PC-3 (cell line): ENCODE results near the gene TPM1. TPM values are rescaled to one million over a fixed set of nuclear protein-coding genes. Genes with fewer than 3 reads are reported as not detected.
"Not testable (repeated sequence)": the region's sequence is repeated elsewhere in the genome, so short reads cannot be mapped to it uniquely, and the experiment has no call there.

Source experiments
- ATAC-seq: fragments of 200-7000 bp; cut with Tn5 transposase; 2 replicates; pipeline ENCODE4 v1.9.1; 2020; ENCODE audit warnings: mild to moderate bottlenecking, moderate library complexity
- BruUV-seq: library from RNA; stranded (reverse); fragments of 400-500 nt; replicated peaks from 2 replicates; lab custom pipeline; 2021; lab: Mats Ljungman, UMichigan
- CTCF ChIA-PET: fragments of 300-600 bp; sonication (Branson Sonifier 250); formaldehyde crosslinking; loops from one replicate; lab custom pipeline; 2022; ENCODE audit warnings: antibody characterized with exemption; lab: Charles Lee
- POLR2A ChIA-PET: fragments of 300-600 bp; sonication (Branson Sonifier 250); formaldehyde crosslinking; loops from one replicate; lab custom pipeline; 2022; ENCODE audit warnings: antibody characterized with exemption; ENCODE audit not compliant: unreplicated experiment; lab: Charles Lee
- DNase-seq: peaks from one replicate; pipeline ENCODE4 v3.0.0-alpha.2; 2015
- H2AFZ ChIP-seq: fragments of 300-600 bp; sonication (generic); 2 replicates; pipeline ENCODE4 v1.6.0; 2016; ENCODE audit warnings: antibody characterized with exemption, low read length
- H3F3A ChIP-seq: fragments of 300-600 bp; sonication (generic); one replicate; pipeline ENCODE4 v1.6.0; 2017; ENCODE audit warnings: antibody characterized with exemption, low read length, control low read depth, mild to moderate bottlenecking; ENCODE audit not compliant: unreplicated experiment
- H3K27ac ChIP-seq: fragments of 300-600 bp; sonication (generic); 2 replicates; pipeline ENCODE4 v1.5.1; 2016; ENCODE audit warnings: mild to moderate bottlenecking, low read length
- H3K27me3 ChIP-seq: fragments of 300-600 bp; sonication (generic); 2 replicates; pipeline ENCODE4 v1.6.1; 2016; ENCODE audit warnings: low read length, mixed read lengths
- H3K36me3 ChIP-seq: fragments of 300-600 bp; sonication (generic); 2 replicates; pipeline ENCODE4 v1.6.1; 2016; ENCODE audit warnings: low read depth, mixed run types, low read length, mixed read lengths
- H3K4me1 ChIP-seq: fragments of 300-600 bp; sonication (generic); 2 replicates; pipeline ENCODE4 v1.5.1; 2016; ENCODE audit warnings: low read length; ENCODE audit not compliant: insufficient read depth
- H3K4me2 ChIP-seq: fragments of 300-600 bp; sonication (generic); 2 replicates; pipeline ENCODE4 v1.6.0; 2016; ENCODE audit warnings: low read length
- H3K4me3 ChIP-seq: fragments of 300-600 bp; sonication (generic); 2 replicates; pipeline ENCODE4 v1.5.1; 2016; ENCODE audit warnings: mild to moderate bottlenecking, low read length, mixed read lengths
- H3K79me2 ChIP-seq: fragments of 300-600 bp; sonication (generic); 2 replicates; pipeline ENCODE4 v1.6.1; 2017; ENCODE audit warnings: low read length, mixed read lengths
- H3K9ac ChIP-seq: fragments of 300-600 bp; sonication (generic); 2 replicates; pipeline ENCODE4 v1.6.0; 2016; ENCODE audit warnings: mild to moderate bottlenecking, low read length
- H3K9me2 ChIP-seq: fragments of 300-600 bp; sonication (generic); replicated peaks from 2 replicates; pipeline ENCODE4 v1.6.1; 2016; ENCODE audit warnings: mixed run types, low read length, mixed read lengths
- H3K9me3 ChIP-seq: fragments of 300-600 bp; sonication (generic); 2 replicates; pipeline ENCODE4 v1.6.1; 2016; ENCODE audit warnings: low read length, mixed read lengths
- H4K20me1 ChIP-seq: fragments of 300-600 bp; sonication (generic); 2 replicates; pipeline ENCODE4 v1.6.1; 2016; ENCODE audit warnings: low read length, mixed read lengths
- CTCF ChIP-seq: fragments of 300-600 bp; sonication (generic); conservative IDR thresholded peaks from 2 replicates; pipeline ENCODE4 v1.5.1; 2017; ENCODE audit warnings: antibody characterized with exemption, low read depth, mild to moderate bottlenecking, low read length
- EZH2 ChIP-seq: fragments of 300-600 bp; sonication (generic); IDR thresholded peaks from one replicate; pipeline ENCODE4 v1.6.1; 2017; ENCODE audit warnings: antibody characterized with exemption, mild to moderate bottlenecking, low read length; ENCODE audit not compliant: unreplicated experiment
- EZH2phosphoT487 ChIP-seq: fragments of 300-600 bp; sonication (generic); IDR thresholded peaks from 2 replicates; pipeline ENCODE4 v1.6.1; 2018; ENCODE audit warnings: mild to moderate bottlenecking, antibody characterized with exemption, low read length, borderline replicate concordance
- intact Hi-C: fragments of 100-400 bp; cut with micrococcal nuclease; formaldehyde crosslinking; loops from 2 replicates; pipeline ENCODE4 v1.9.0; 2023
- total RNA-seq: library from RNA; depleted of rRNA; stranded (reverse); fragments of >200 nt; gene quantifications from 2 replicates; pipeline ENCODE4 v1.2.3, GENCODE V29; 2014

The TPM1 gene
- total RNA-seq, 1 experiment from 2014 or later = 127 TPM

- BruUV-seq, CTCF ChIA-PET, H3K36me3 ChIP-seq, DNase-seq, H3K4me2 ChIP-seq, H4K20me1 ChIP-seq, H3K9ac ChIP-seq, H3K4me1 ChIP-seq, H3F3A ChIP-seq, H3K27ac ChIP-seq, H3K79me2 ChIP-seq, POLR2A ChIA-PET, H3K27me3 ChIP-seq, ATAC-seq, H3K4me3 ChIP-seq, H3K9me2 ChIP-seq, intact Hi-C loops, H3K9me3 ChIP-seq, H2AFZ ChIP-seq: not testable (repeated sequence)
Observed at GRCh38 chr15:63098901-63099300, 56.4 kb downstream of the TPM1 start.

DNA sequence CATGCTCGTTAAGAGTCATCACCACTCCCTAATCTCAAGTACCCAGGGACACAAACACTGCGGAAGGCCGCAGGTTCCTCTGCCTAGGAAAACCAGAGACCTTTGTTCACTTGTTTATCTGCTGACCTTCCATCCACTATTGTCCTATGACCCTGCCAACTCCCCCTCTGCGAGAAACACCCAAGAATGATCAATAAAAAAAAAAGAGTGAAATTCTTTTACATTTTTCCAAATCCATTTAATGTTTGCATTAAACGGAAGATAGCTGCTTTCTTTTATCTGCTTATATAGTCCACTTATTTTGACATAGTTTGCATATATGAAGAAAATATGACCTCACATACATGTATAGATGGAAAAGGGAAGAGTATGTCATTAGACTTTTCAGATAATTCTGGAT, 57.0 kb downstream of the TPM1 start:
- ATAC-seq, POLR2A ChIA-PET, H2AFZ ChIP-seq, H3K79me2 ChIP-seq, H3K36me3 ChIP-seq, DNase-seq, H3F3A ChIP-seq, H4K20me1 ChIP-seq, H3K27me3 ChIP-seq, H3K4me3 ChIP-seq, H3K9me2 ChIP-seq, BruUV-seq, H3K4me2 ChIP-seq, H3K9ac ChIP-seq, CTCF ChIA-PET, H3K9me3 ChIP-seq, intact Hi-C loops, H3K27ac ChIP-seq, H3K4me1 ChIP-seq: not testable (repeated sequence)

- no peak overlapping the region for H3K27ac ChIP-seq
- POLR2A ChIA-PET = no interaction called here
- no peaks in the 10 kb centered on the region for H3K27me3 ChIP-seq
- H4K20me1 ChIP-seq = no peaks in the 10 kb centered on the region
- no peaks in the 10 kb centered on the region for H3K9me3 ChIP-seq
- CTCF ChIA-PET = no interaction called here
- no peaks in the 10 kb centered on the region for H3K79me2 ChIP-seq
- intact Hi-C loops = no loop called here
- no peak overlapping the region for H3K4me3 ChIP-seq
- ATAC-seq (no peak), DNase-seq (no peak)
- H3F3A ChIP-seq = no peaks in the 10 kb centered on the region
- no peak overlapping the region for H3K9ac ChIP-seq
- no TSS peak for BruUV-seq
- H2AFZ ChIP-seq = no peak overlapping the region
- no peaks in the 10 kb centered on the region for H3K9me2 ChIP-seq
- TF ChIP-seq CTCF = no peak
- no peak for TF ChIP-seq EZH2phosphoT487
- no peak for TF ChIP-seq EZH2
- H3K36me3 ChIP-seq = no peaks in the 10 kb centered on the region
- no peaks in the 10 kb centered on the region for H3K4me1 ChIP-seq
- no peak overlapping the region for H3K4me2 ChIP-seq
Observed at GRCh38 chr15:63103416-63103815, 60.9 kb downstream of the TPM1 start.

DNA sequence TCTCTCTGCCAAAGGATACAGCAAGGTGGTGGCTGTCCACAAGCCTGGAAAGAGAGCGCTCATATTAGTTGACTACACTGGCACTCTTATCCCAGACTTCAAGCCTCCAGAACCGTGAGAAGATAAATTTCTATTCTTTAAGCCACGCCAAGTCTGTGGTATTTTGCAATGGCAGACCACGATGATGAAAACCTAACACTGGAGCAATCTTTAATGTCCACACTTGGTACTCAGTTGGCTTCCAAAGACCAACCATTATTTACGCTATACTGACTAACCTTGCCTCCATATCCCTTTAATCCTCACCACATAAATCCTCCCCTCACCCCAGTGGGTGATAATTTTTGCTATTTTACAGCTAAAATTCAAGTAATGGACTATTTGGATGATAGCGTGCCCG, 62.2 kb downstream of the TPM1 start:
- H3K4me1 ChIP-seq = no peaks in the 10 kb centered on the region
- no peak overlapping the region for H2AFZ ChIP-seq
- H3K27me3 ChIP-seq = no peaks in the 10 kb centered on the region
- H4K20me1 ChIP-seq = no peaks in the 10 kb centered on the region
- no peak overlapping the region for H3K4me2 ChIP-seq
- H3K9ac ChIP-seq = no peak overlapping the region
- H3K79me2 ChIP-seq = no peaks in the 10 kb centered on the region
- DNase-seq (no peak), ATAC-seq (no peak)
- no peaks in the 10 kb centered on the region for H3K36me3 ChIP-seq
- BruUV-seq = no TSS peak
- H3K27ac ChIP-seq = no peak overlapping the region
- no peaks in the 10 kb centered on the region for H3F3A ChIP-seq
- H3K9me3 ChIP-seq = no peaks in the 10 kb centered on the region
- TF ChIP-seq EZH2phosphoT487 (no peak), CTCF (no peak), EZH2 (no peak)
- ChIA-PET POLR2A (no interaction called here), CTCF (no interaction called here)
- H3K4me3 ChIP-seq = no peak overlapping the region
- H3K9me2 ChIP-seq = no peaks in the 10 kb centered on the region
- intact Hi-C loops = no loop called here

DNA sequence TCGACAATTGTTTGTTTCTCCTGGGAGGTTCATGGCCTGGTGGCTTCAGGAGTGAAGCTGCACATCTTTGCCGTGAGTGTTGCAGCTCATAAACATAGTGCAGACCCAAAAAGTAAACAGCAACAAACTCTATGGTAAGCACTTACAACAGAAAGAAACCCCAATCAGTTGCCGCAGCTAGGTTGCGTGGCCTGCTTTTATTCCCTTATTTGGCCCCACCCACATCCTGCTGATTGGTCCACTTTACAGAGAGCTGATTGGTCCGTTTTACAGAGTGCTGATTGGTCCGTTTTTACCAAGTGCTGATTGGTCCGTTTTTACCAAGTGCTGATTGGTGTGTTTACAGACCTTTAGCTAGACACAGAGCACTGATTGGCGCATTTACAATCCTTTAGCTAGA, 62.8 kb downstream of the TPM1 start:
- H3K27me3 ChIP-seq, H3K9ac ChIP-seq, DNase-seq, H3K9me3 ChIP-seq, H4K20me1 ChIP-seq, H3K79me2 ChIP-seq, H3K4me2 ChIP-seq, H3K27ac ChIP-seq, H3K4me3 ChIP-seq, H3K9me2 ChIP-seq, ATAC-seq, H2AFZ ChIP-seq, POLR2A ChIA-PET, CTCF ChIA-PET, intact Hi-C loops, H3K4me1 ChIP-seq, BruUV-seq, H3K36me3 ChIP-seq, H3F3A ChIP-seq: not testable (repeated sequence)
